Heart left ventricle (tissue), 13 donors: ENCODE measurements around the gene PDF.

ENCODE experiments used
- CTCF ChIP-seq, 12 donors: fragments of 200-600 bp; sonication (generic) in 4 of 12; IDR thresholded peaks; one replicate each; pipeline versions ENCODE4 v1.5.0 to v1.8.0; 2018 to 2022; ENCODE audit warnings: antibody characterized with exemption in 12 of 12, mild to moderate bottlenecking in 5 of 12
- POLR2A ChIP-seq, 2 donors: fragments of 450-650 bp; IDR thresholded peaks; one replicate each; pipeline ENCODE4 v1.6.1; 2017; ENCODE audit warnings: antibody characterized with exemption in 2 of 2, mild to moderate bottlenecking in 2 of 2, moderate library complexity in 2 of 2
- donor health status: ischemic (EF 13 %, LVEDD 7.1; RV severe dilation, severe dysfunction).
- donor health status: DM: no; HTN: yes; CAD: no.
- donor health status: DM: no; HTN: no; CAD: no.
- donor health status: ischemic (EF 25% LVEDD 6.9; RV normal size, moderate dysfunction).
- donor health status: ischemic (EF 25% LVEDD 5.7; RV mildly dilated, moderate dysfunction).
- donor health status: ischemic (EF 35%, LVEDD 5.7; RV mildly dilated, moderate dysfunction).
- donor health status: nonischemic (EF 11% LVEDD 7.7; RV severe dilation, severe dysfunction).
- donor health status: DM: yes; HTN: yes; CAD: no.
- donor health status: PGD.
- donor health status: ischemic (EF 29% LVEDD 5.4; RV normal size, mild dysfunction).
- donor health status: nonischemic (EF 23%, LVEDD 6.1; RV moderate dilation, normal function).

- TF ChIP-seq POLR2A (IDR thresholded peaks at IDR 0.05), result no peak
- TF ChIP-seq CTCF (IDR thresholded peaks at IDR 0.05), result no peak
Observed at GRCh38 chr16:69340095-69340644, 9.8 kb upstream of the PDF start.
